Stimulated activated CD4-positive, alpha-beta T cell treated with anti-CD3 and anti-CD28 coated beads, Interleukin-12 subunit alpha, Interleukin-12 subunit beta, amount 100 ng/mL, for 4 hours (primary cell): ENCODE data around the gene RAB35.

Experiments
- DNase-seq: peaks from one replicate; pipeline ENCODE4 v3.0.0-alpha.2; 2020

RAB35 gene

GRCh38 chr12:120116441-120116791 lies at the start of gene RAB35:
RAB35 (minus strand) TSS chr12:120116753; CDS start chr12:120116650, 103 bp downstream.
- no peak for DNase-seq

GRCh38 chr12:120164293-120164692 lies 47.7 kb upstream of the RAB35 start:
- DNase-seq, result no peak

GRCh38 chr12:120162763-120163162 lies 46.2 kb upstream of the RAB35 start:
- DNase-seq, result no peak

GRCh38 chr12:120161852-120162251 lies 45.3 kb upstream of the RAB35 start:
- no peak for DNase-seq

DNA sequence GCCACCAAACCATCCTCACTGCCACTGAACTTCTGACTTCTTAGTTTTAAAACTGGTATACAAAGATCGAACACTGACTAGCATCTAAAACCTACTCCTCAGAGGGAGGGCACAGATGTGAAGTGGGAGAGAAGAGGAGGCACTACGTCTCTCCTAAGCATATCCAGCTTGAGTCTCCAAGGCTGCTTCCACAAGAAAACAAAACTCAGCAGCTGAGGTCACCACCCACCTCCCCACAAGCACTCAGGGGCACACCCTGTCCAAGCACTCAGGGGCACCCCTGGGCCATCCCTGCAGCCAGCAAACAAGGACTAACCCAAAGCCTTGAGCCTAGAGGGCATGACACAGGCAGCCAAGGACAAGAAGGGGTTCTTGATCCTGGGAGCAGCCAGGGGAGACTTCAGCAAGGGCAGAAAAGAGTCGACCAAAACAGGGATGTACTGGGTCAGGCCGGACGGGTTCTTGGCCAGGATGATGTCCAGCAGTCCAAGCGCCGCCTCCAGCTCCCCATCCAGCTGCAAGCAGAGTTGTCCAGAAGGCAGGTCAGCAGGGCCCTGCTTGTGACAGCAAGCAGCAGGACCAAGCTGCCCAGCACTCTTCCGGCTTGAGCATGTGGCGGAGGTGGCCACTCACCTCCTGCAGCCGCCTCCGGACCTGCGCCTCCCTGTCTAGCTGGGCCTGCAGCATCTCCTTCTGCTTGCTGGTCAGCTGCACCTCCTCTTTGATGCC lies 43.1 kb upstream of the RAB35 start:
- no peak for DNase-seq

GRCh38 chr12:120158351-120158750 lies 41.8 kb upstream of the RAB35 start:
- DNase-seq, result no peak

DNA sequence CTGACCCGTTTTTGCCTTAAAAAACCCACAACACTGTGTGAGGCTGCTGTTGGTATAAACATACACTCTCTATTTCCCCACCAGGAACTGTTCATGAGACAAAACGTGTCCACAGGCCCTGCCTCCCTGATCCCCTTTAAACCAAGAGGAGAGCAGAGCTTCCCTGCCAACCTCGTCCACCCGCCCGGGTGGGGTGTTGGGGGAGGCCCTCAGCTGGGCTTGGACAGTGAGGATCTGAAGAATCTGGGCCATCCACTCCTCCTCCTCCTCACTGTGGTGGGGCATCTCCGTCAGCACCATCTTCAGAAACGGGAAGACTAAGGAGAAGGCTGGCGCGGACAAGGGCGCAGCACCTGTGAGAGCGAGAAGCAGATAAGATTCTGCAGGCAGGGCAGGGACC lies 41.1 kb upstream of the RAB35 start:
- DNase-seq, result no peak

DNA sequence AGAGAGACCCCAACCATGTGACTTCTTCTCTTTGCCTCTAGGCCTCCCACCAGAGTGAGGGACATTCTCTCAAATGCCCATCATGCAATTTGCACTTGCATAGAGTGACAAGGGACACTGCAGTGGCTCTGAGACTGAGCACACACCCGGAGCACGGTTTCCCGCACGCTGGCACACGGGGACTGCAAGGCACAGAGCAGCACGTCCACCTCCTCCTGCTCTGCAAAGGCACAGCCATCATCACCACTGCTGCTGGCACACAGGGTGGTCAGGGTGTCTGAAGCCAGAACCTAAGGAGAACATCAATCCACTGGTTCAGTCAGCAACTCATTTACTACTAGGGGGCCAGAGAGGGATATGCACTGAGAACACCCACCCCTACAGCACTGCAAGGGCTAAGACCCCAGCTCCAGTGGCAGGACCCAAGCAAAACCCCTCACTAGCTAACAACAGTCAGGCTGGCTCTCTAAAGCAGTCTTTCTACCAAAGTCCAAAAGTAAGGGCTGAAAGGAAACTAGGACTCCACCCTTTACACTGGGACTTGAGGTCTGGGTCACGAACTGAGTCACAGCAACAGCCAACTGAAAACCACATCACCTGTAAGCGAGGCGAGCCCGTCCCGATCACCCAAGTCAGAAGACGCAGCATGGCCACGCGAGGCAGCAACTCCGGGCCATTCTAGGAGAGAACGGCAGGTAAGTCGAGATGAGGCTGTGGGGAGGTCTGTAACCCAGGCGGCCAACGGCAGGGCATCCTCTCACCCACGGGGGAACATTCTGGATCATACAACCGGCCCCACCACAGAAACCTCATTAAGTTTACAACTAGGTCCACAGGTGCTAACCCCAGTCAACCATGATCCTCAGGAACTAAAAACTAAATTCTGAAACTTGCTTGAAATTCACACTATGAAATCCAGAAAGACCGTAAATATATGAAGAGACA lies 40.0 kb upstream of the RAB35 start:
- no peak for DNase-seq

- DNase-seq, result no peak
Measured at GRCh38 chr12:120155072-120155471, 38.5 kb upstream of the RAB35 start.

DNA sequence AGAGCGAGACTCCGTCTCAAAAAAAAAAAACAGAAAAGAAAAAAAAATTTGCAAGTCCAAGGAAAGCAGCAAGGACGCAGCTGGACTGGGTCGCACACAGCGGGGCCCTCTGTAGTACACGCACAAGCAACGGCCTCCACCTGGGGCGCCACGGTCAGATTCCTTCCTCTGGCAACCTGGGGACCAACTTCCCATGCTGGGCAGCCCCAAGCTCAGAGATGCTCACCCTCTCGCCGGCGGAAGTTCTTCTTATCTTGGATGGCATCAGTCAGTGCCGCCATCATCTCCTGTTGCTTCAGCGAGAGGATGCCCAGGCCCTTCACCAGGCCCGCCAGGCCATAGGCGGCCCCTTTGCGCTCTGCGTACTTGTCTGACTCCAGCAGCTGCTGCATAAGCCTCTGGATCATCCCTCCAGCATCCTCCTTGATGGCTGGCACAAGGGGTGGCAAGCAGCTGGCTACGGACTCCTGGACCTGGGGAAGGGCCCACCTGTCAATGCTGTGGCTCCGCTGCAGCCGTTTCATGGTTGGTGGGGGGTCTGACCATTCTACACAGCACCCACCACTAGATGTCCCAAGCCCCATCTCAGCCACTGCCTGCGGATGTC lies 34.5 kb upstream of the RAB35 start:
- no peak for DNase-seq

- no peak for DNase-seq
Measured at GRCh38 chr12:120148011-120148410, 31.5 kb upstream of the RAB35 start.

DNA sequence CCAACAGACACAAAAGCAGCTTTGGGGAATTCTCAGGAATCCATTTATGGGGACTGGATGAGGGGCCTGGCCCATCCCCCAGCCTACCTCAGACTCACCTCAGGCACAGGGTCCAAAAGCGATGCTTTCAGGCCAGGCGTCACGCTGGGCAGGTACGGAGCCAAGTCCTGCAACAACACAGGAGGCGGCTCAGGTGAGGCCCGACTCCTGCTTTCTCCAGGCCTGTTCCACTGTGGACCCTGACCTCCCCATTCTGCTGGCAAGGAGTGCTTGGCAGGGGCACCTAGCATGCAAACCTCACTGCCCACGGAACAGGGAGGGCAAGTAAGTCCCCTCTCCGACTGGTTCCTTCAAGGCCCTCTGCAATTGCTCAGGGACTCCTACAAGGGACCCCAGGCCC lies 28.6 kb upstream of the RAB35 start:
- no peak for DNase-seq

GRCh38 chr12:120144215-120144614 lies 27.7 kb upstream of the RAB35 start:
- DNase-seq, result no peak

- no peak for DNase-seq
Measured at GRCh38 chr12:120142231-120142877, 25.8 kb upstream of the RAB35 start.

GRCh38 chr12:120141336-120141735 lies 24.8 kb upstream of the RAB35 start:
- no peak for DNase-seq

GRCh38 chr12:120140603-120141002 lies 24.1 kb upstream of the RAB35 start:
- DNase-seq, result no peak

GRCh38 chr12:120139958-120140357 lies 23.4 kb upstream of the RAB35 start:
- DNase-seq, result no peak

DNA sequence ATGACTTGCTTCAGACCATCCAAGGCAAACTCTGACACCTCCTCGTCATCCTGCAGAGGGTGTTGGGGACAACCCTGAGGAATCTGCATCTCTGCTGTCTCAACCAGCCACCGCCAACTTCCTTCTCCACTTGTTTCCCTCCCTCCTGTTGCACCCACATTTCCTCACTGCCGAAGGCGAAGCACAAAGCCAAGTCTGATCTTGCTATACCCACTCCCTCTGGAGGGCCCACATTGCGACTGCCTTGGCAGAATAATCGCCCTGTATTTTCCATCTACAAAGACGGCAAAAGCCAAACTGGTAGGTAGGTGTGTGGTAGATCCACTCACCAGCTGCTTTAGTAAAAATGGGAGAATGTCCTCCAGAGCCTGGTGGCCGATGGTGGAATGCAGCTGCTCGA lies 21.8 kb upstream of the RAB35 start:
- no peak for DNase-seq

DNA sequence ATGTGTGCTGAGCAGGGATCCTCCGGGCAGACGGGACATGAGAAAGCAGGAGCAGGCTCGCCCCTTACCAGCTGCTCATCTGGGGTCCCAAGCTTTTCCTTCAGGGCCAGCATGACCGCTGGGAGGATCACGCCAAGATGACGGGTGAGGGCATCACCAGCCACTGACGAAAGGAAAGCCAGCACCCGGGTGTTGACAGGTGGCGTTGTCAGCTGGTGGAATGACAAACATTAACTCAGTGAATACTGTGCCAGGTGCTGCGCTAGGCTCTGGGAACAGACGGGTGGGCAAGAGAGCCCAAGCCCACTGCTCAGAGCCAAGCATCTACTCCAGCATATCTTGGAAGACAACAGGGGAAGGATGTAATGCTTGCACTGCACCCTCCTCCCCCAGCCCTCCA lies 21.3 kb upstream of the RAB35 start:
- no peak for DNase-seq

GRCh38 chr12:120136093-120136770 lies 19.7 kb upstream of the RAB35 start:
- DNase-seq, result no peak

DNA sequence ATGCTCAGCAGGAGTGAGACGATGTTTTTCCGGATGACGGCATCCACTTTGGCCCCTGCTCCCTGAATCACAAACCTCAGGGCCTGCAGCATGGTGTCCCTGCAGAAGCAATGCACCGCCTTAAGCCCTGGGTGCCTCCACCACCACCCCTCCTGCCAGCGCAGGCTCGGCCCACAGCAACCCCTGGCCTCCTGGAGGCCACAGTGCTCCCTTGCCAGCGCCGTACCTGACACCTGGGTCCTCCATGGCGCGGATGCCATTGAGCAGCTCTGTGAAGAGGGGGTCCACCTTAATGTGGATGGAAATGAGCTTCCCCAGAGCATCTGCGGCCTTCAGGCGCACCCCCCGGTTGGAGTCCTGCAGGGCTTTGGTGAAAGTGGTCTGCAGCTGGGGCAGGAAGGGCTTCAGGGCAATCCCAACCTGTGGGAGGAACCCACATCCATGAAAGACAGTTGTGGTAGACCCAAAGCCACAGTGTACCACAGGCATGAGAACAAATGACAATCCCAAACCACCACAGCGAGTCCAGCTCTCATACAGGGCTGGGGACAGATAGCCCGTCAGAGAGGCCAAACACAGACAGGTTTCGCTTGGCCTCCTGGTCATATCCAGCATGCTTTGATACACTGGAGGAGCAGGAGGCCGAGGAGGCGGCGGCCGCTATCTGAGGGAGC lies 17.9 kb upstream of the RAB35 start:
- DNase-seq, result no peak

GRCh38 chr12:120132863-120133385 lies 16.4 kb upstream of the RAB35 start:
- no peak for DNase-seq
